Myocyte (in vitro differentiated cells): ENCODE measurements around the gene NPSR1. TPM values are rescaled to one million over a fixed set of nuclear protein-coding genes. Genes with fewer than 3 reads are reported as not detected.
"Not testable (repeated sequence)": the region's sequence is repeated elsewhere in the genome, so short reads cannot be mapped to it uniquely, and the experiment has no call there.

ENCODE experiments used
- DNase-seq: peaks from one replicate; pipeline ENCODE4 v3.0.0-alpha.2; 2012; ENCODE audit warnings: low read depth
- total RNA-seq: library from RNA; depleted of rRNA; stranded (reverse); fragments of >200 nt; gene quantifications from 2 replicates; pipeline ENCODE4 v1.2.3, GENCODE V29; 2014

The NPSR1 gene
- total RNA-seq, 1 donor from 2014 or later: not detected

DNA sequence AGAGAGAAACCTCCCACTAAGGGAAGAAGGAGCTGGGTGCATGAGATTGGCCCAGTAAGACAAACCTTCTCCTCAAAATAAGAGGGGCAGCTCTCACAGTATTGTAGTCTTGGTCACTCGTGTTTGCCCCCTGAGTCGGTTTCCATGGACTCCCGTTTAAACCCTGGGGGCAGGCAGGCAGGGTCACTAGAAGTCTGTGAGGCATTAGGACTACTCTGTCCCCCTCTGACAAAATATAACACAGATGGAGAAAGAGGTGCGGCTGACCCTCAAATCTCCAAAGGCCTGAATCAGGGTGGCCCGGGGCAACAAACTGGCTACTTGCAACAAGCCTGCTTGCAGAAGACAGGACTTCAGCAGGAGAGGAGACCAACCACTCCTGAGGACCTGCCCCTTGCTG lies 210.6 kb downstream of the NPSR1 start:
- not testable (repeated sequence) for DNase-seq

DNA sequence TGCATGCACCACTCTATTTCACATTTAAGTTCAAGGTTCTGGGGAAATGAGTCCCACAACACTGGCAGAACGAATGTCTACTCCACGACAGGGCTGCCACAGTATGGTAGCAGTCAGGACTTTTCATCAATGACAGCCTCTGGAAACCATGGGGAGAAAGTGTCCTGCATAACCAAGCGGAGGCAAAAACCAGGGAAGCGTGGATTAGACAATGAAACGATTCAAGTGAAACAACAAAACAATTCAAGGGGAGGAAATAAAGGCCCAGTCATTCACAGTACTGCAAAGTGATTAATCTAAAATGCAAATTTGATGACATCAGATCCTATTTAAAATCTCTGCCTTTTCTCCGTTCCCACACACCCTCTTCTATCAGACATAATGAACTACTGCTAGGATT lies 211.0 kb downstream of the NPSR1 start:
- DNase-seq: no peak

DNA sequence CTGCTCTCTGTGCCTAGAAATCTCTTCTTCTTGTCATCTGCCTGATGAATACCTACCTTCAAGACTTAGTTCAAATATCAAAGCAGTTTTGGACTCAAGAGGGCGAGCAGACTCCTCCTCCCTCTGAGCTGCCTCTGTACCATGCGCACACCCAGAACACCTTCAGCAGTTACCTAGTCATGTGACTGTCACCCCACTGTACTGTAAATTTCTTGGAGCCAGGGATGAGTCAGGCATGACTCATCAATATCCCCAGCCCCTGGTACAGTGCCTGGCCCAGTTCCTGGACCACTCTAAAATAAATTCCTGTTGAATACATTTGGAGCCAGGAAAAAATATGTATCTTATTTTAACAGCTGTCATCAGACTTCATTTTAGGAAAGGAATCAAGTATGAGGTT lies 212.0 kb downstream of the NPSR1 start:
- DNase-seq: not testable (repeated sequence)

DNA sequence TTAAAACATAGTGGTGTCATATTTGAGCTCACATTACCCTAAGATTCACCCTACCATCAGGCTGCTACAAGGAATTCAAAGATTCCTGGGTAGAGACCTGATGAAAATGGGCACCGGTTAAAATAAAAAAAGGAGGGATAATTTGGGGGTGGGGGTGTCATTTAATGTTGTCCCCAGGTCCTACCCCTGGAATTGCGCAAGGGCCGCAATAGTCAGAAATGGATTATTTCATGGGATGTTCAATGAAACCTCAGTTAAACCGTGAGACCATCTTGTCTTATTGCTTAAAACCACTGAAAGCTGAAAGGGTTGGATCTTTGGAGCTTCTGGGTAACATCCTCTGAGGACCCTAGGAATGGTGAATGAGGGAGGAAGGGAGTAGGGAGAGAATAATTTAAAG lies 216.3 kb downstream of the NPSR1 start:
- DNase-seq: not testable (repeated sequence)

DNA sequence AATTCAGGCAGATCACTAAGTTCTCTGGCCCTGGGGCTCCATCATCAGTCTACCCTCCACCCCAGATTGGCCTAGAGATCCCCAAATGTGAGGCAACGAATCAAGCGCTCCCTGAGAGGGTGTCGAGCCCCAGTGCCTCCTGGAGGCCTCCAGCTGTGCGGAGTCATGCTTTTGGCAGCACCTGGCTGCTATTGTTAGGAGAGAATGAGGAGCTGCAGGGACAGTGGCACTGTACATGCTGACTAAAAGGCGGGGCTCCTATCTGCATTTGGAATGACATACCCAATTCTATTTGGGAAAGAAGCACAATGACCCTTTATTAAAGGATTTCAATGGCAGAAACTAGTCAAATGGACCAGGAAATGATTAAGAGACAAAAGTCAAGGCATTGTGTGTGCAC lies 217.5 kb downstream of the NPSR1 start:
- no peak for DNase-seq

DNA sequence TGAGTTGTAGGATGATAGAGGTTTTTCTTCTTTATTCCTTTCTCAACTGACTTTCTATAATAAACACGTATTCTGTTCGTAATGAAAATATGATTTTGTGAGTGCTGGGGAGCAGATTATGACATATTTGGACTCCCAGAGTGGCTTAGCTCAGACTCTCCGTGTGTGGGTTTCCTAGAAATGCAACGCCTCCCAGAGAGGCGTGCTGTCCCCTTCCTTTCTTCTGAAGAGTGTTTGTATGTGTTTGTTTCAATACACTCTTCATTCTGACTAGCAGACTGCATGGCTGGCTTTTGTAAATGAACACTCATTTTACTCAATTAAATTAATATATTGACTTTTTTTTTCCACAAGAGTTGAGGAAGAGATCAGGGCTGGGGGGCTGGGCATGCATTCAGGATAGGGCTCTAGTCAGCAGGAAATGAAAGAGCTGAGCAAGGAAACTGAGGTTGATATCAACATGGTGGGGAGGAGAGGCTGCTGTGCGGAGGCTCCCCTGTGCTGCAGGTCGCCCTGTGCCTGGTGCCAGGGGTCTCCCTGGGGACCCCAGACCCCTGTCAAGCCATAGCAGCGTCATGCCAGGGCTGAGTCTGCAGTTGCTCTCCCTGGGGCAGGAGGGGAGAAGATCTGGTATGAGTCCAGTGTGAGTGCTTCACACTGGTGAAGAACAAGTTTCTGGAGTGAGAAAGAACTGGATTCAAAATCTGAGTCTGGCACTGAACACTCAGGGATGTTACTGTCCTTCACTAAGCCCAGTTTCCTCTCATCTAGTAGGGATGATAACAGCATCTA lies 221.1 kb downstream of the NPSR1 start:
- DNase-seq: not testable (repeated sequence)

DNA sequence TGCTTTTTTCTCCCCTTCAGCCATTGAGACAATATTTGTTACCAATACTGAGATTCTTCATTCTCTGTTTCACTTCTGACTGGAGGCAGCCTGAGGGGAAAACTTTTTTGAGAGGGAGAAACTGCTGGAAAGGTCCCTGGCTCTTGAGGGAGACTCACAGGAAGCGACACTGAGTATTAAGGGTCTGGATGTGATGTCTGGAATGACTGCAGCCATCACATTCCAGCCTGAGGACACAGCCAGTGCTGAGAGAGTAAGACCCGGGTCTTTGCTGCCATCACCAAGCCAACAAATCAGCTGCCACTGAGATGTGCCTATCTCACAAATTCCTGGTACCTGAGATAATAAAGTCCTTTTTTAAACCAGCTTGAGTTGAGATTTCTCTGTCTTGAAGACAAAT lies 221.9 kb downstream of the NPSR1 start:
- no peak for DNase-seq

DNA sequence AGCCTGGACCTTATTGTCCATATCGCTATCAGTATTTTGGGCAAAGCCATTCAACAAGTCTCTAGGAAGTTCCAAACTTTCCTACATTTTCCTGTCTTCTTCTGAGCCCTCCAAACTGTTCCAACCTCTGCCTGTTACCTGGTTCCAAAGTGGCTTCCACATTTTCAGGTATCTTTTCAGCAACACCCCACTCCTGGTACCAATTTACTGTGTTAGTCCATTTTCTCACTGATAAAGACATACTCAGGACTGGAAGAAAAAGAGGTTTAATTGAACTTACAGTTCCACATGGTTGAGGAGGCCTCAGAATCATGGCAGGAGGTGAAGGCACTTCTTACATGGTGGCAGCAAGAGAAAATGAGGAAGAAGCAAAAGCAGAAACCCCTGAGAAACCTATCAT lies 225.8 kb downstream of the NPSR1 start:
- DNase-seq: not testable (repeated sequence)

DNA sequence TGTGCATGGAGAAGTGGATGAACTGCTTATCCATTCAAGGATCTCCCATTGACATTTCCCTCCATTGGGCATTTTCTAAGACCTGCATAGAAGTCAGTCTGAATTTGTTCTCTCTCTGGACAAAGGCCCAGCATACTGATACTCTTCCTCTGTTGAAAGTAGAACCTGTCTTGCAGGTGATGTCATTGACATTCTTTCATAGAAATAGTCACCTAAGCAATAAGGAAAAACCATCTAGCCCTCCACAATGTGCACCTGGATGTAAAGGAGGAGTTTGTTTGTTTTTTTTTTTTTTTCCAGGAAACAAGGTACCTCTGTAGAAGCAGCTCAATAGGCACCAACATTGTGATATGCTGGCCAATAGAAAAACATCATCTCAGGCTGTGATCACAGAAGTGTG lies 228.8 kb downstream of the NPSR1 start:
- no peak for DNase-seq

DNA sequence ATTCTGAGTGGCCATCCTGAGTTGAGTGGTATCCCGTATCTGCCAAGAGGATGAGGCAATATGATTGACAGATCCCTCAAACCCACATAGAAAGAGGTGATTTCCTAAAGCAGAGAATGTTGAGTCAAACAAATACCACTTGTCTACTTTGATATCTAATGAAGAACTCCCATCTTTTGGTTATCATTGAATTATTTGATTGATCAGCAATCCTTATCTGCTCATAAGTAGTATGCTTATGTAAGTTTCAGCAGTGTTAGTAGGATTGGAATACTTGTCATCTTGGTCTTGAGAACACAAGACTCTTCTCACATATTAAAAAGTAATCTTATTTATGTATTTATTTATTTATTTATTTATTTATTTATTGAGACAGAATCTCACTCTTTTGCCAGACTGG lies 231.9 kb downstream of the NPSR1 start:
- no peak for DNase-seq

DNA sequence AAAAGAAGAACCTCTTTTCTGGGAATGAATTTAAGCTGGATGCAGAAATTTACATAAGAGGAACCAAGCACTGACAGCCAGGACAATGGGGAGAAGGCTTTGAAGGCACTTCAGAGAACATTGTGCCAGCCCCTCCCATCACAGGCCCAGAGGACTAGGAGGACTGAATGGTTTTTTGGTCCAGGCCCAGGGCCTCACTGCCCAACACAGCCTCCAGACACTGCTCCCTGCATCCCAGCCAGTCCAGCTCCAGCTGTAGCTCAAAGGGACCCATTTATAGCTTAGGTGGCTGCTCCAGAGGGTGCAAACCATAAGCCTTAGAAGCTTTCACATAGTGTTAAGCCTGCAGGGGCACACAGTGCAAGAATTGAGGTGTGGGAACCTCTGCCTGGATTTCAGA lies 237.2 kb downstream of the NPSR1 start:
- DNase-seq: no peak
